GM21723 (cell line): Measurements from ENCODE around the gene TM9SF2.
"Not testable (repeated sequence)": the region's sequence is repeated elsewhere in the genome, so short reads cannot be mapped to it uniquely, and the experiment has no call there.

Experiments used
- ATAC-seq: cut with Tn5 transposase; IDR thresholded peaks from one replicate; pipeline ENCODE4 v1.9.1; 2021; ENCODE audit warnings: mild to moderate bottlenecking, moderate library complexity; ENCODE audit not compliant: unreplicated experiment

Gene TM9SF2, protein sequence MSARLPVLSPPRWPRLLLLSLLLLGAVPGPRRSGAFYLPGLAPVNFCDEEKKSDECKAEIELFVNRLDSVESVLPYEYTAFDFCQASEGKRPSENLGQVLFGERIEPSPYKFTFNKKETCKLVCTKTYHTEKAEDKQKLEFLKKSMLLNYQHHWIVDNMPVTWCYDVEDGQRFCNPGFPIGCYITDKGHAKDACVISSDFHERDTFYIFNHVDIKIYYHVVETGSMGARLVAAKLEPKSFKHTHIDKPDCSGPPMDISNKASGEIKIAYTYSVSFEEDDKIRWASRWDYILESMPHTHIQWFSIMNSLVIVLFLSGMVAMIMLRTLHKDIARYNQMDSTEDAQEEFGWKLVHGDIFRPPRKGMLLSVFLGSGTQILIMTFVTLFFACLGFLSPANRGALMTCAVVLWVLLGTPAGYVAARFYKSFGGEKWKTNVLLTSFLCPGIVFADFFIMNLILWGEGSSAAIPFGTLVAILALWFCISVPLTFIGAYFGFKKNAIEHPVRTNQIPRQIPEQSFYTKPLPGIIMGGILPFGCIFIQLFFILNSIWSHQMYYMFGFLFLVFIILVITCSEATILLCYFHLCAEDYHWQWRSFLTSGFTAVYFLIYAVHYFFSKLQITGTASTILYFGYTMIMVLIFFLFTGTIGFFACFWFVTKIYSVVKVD

DNA sequence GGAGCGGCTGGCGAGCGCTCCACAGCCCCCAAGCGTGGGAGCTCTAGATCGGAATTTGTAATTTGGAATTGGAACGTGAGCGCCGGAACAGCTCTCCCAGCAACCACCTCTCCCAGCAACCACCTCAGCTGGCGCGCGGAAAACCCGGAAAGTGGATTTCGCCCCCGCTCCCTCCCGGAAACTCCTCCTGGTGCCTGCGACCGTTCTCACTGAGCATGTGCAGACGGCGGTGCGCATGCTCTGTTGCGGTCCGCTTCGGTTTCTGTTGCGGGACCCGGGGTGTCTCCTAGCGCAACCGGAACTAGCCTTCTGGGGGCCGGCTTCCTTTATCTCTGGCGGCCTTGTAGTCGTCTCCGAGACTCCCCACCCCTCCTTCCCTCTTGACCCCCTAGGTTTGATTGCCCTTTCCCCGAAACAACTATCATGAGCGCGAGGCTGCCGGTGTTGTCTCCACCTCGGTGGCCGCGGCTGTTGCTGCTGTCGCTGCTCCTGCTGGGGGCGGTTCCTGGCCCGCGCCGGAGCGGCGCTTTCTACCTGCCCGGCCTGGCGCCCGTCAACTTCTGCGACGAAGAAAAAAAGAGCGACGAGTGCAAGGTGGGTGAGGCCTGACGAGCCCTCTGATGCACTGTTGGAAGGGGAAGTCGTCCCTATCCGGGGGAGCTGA lies at the start of gene TM9SF2:
TM9SF2 (plus strand) TSS at position 289 of the 664 bp plus-strand sequence; CDS start at position 424, 135 bp downstream.
- peak; percentile 56 for ATAC-seq

DNA sequence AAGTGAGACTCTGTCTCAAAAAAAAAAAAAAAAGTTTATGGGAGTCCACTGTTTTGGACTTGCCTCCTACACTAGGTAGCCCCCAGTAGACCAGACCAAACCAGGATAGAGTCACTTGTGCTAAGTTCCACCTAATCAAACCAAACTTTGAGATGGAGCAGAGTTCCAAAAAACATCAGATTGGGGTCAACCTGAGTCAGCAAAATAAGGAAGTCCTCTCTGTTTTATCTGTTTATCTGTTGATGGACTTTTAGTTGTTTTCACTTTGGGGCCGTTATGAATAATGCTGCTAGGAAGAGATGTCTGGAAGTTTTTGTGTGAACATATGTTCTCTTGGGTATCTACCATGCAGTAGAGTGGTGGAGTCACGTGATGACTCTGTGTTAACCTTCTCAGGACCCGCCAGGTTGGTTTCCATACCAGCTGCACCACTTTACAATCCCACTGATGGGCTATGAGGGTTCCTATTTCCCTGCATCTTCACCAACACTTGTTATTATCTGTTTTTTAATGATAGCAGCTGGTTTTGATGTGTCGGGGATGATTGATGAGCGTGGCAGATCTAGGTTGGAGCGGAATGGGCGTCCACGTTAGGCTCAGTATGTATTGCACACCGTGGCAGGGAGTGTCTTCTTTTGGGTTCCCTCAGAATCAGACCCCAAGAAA lies 46.6 kb upstream of the TM9SF2 start:
- no peak for ATAC-seq

GRCh38 chr13:99459099-99459850 lies 42.0 kb upstream of the TM9SF2 start:
- no peak for ATAC-seq

DNA sequence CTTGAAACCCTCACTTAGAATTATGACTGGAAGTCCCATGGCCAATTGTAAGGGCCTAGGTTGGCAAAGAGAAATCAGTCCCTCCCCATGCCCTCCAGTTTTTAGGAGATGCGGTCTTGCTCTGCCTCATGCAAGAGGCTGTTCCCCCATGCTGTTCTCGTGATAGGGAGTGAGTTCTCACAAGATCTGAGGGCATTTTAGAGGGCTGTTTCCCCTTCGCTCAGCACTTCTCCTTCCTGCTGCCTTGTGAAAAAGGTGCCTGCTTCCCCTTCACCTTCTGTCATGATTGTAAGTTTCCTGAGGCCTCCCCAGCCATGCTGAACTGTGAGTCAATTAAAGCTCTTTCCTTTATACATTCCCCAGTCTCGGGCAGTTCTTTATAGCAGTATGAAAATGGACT lies 40.5 kb upstream of the TM9SF2 start:
- ATAC-seq: not testable (repeated sequence)

DNA sequence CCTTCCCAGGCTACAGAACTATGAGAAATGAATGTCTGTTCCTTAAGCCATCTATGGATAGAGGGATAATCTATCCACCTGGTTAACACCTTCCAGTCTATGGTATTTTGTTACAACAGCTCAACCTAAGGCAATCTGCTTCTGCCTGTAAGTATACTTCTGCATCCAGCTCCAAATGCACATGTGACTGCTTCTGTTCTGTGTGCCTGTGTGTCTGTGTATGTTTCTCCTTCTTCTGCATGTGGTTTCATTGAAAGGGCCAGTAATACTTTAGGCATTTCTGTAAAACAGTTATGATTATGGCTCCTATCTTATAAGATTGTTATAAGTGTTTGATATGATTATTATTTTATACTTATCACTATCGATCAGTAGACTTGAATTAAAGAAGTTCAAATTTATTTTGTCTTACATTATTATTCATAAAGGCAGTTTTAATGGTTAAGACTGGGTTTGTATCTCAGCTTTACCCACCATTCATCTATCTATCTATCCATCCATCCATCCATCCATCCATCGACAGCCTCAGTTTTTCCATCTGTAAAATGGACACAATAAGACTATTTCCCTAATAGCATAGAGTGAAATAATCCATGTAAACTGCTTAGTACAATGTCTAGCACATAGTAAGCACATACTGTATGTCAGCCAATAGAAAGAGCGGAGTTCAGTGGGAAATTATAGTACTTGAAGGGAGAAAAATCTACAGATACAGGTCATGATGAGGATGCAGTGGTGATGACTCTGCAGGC lies 37.5 kb upstream of the TM9SF2 start:
- ATAC-seq: no peak

- no peak for ATAC-seq
These were observed 36.8 kb upstream of the TM9SF2 start for GRCh38 chr13:99464441-99464949.

- ATAC-seq: no peak
These were observed 35.8 kb upstream of the TM9SF2 start for GRCh38 chr13:99465454-99465853.

DNA sequence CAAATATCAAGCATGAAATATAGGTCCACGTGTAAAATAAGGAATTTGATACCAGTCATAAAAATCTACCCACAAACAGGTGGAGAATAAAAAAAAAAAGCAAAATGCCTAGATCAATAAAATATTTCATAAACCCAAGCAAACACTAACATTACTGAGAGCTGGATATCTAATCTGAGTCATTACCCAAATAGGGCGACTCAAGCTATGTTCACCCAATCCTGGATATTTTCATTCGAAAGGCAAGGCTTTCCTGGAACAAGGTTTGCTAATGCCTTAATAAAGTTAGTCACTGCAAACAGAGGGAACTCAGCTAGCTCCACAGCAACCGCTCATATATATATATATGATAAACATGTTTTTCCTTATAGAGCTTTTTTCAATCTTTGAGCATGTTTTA lies 33.5 kb upstream of the TM9SF2 start:
- no peak for ATAC-seq

GRCh38 chr13:99469041-99469440 lies 32.2 kb upstream of the TM9SF2 start:
- ATAC-seq: no peak

DNA sequence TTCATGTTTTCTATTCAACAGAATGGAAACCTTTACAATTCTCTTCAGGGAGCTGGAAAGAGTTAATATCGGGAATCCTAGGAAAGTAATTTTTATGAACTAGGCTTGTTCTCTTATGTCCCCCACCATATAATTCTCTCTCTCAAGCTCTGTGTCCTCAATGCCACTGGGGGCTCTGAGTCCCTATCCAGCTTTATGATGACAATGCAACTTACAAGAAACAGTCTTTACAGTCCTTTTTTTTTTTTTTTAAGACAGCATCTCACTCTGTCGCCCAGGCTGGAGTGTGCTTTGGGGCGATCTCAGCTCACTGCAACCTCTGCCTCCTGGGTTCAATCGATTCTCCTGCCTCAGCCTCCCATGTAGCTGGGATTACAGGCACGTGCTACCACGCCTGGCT lies 31.2 kb upstream of the TM9SF2 start:
- ATAC-seq: no peak

DNA sequence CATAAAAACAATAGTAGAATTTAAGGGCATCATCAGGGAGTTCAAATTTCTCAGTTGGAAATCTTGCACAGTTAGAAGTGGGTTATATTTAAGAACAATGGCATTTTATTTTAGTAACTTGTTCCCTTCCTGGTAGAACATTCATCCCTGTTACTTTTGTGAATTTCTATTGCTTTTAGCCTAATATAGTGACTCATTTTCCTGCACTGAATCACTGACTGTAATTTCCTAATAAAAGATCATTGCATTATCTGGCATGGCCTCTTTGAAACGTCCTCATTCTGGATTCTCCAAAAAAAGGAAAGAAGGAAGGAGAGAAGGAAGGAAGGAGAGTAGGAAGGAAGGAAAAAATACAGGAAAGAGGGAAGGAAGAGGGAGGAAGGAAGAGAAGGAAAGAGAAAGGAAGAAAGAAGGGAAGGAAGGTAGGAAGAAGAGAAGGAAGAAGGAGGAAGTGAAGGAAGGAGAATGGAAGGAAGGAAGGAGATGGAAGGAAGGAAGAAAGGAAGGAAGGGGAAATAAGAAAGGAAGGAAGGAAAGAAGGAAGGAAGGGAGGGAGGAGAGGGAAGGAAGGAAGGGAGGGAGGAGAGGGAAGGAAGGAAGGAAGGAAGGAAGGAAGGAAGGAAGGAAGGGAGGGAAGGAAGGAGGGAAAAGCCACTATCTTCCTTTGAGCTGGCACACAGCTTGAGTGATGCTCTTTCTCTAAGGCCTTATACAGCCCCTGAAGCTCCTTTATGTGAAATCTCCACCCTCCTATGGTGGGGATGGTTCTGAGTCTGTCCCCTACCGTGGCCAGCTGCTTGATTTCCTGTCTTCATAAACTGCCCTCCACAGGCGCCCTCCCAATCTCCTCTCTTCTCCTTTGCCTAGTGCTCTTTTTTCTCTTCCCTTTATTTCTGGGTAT lies 29.8 kb upstream of the TM9SF2 start:
- ATAC-seq: no peak

DNA sequence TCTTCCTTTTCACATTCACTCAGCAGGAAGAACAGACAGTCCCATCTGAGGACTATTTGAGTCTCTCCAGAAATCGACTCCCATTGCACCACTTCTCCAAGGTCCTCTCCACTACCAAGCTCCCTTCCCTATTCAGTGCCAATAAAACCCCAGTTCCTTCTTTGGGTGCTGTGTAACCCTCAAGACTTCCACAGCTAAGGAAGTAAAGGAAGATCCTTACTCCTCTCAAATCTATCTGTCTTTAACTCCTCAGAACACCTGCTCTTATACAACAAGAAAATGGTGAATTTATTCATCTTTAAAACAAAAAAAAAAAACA lies 29.2 kb upstream of the TM9SF2 start:
- no peak for ATAC-seq

GRCh38 chr13:99473515-99473914 lies 27.8 kb upstream of the TM9SF2 start:
- no peak for ATAC-seq

GRCh38 chr13:99476648-99477047 lies 24.6 kb upstream of the TM9SF2 start:
- no peak for ATAC-seq

GRCh38 chr13:99477493-99477892 lies 23.8 kb upstream of the TM9SF2 start:
- no peak for ATAC-seq

- no peak for ATAC-seq
These were observed 19.9 kb upstream of the TM9SF2 start for GRCh38 chr13:99481366-99481765.

DNA sequence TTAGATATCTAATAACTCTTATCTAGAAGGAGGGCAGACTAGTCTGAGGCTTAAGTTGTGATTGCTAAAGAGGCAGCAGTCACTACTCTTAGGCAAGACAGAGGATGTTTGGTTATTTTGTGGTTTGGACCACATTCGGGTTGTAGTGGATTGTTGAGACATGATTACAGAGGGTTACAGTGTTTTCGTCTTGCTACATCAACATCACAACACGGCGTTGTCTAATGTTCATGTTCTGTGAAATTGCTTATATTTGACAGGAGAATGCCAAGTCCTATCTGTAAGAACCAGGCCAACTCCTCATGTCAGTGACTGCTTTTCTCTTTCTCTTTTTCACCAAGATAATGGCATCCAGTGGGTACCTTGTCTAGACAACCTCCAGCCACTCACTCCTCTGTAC lies 16.8 kb upstream of the TM9SF2 start:
- ATAC-seq: no peak

- ATAC-seq: no peak
These were observed 14.3 kb upstream of the TM9SF2 start for GRCh38 chr13:99486996-99487395.

- no peak for ATAC-seq
These were observed 12.2 kb upstream of the TM9SF2 start for GRCh38 chr13:99489028-99489427.
